ENCODE measurements around the gene VAMP2. TPM values are rescaled to one million over a fixed set of nuclear protein-coding genes. Genes with fewer than 3 reads are reported as not detected.

Gene VAMP2
- total and polyA plus RNA-seq, 5 donors: 50.2 to 74.9 (median 69.9) TPM

DNA sequence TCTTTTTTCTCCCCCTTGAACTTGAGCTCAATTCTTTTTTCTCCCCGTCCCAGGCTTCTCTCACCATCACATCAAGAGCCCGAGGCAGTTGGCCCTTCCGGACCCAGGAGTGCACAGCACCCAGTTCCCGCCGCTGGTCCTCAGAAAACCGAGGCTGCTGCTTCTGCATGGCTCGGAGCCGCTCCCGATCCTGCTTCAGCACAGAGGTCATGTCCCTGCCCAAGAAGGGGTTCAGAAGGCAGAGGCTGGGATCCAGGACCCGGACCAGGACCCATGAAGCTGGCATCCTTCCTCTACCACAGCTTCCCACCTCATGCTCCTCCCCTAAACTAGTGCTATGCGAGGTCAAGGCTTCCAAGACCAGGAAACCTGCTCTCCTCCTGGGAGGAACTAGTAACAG lies 21.0 kb downstream of the VAMP2 start:
- Histone ChIP-seq H3K4me3 (ENCODE audit: low read length) (no peak overlapping the region), H3K4me1 (ENCODE audit: control insufficient read depth, insufficient read depth, low read length) (no peaks in the 10 kb centered on the region), H3K27me3 (ENCODE audit: control insufficient read depth, insufficient read depth) (no peaks in the 10 kb centered on the region), H3K27ac (ENCODE audit: low read length) (no peak overlapping the region), H3K9me3 (ENCODE audit: control insufficient read depth, low read length) (no peaks in the 10 kb centered on the region)
- WGBS: 88% methylated on average over 11 of the region's 11 CpGs
- intact Hi-C loops (cut with DNase I): loop anchor here in 1 of 4 donors (10.0 kb wide), 1 partner anchor 297 kb away; no protein-coding TSS in a partner anchor
- DNase-seq (peak; percentile 17 to 49 (median 40)), ATAC-seq (no peak)

DNA sequence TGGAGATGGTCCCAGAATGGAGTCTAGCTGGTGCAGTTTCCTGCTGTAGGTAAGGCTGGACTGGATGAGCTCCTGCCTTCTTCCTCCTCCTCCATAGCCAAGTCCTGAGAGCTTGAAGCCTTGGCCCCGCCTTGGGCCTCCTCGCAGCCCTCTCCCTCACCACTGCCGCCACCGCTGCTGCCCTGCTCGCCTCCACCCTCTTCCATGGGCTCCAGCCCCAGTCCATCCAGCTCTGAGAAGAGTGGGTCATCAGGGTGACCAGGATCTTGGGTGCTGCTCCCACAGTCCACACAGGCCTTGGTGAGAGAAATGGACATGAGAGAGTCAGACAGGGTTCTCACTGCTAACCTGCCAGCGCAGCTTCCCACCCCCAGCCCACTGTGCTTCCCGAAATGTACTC lies 21.7 kb downstream of the VAMP2 start:
- Histone ChIP-seq H3K27me3 (ENCODE audit: control insufficient read depth, insufficient read depth) (no peaks in the 10 kb centered on the region), H3K4me3 (ENCODE audit: low read length) (no peak overlapping the region), H3K4me1 (ENCODE audit: control insufficient read depth, insufficient read depth, low read length) (no peaks in the 10 kb centered on the region), H3K9me3 (ENCODE audit: control insufficient read depth, low read length) (no peaks in the 10 kb centered on the region), H3K27ac (ENCODE audit: low read length) (no peak overlapping the region)
- WGBS: 91% methylated on average over 7 of the region's 7 CpGs
- DNase-seq (peak; percentile 21 to 61 (median 54)), ATAC-seq (no peak)
- intact Hi-C loops (cut with DNase I): loop anchor here in 1 of 4 donors (10.0 kb wide), 1 partner anchor 296 kb away; no protein-coding TSS in a partner anchor

DNA sequence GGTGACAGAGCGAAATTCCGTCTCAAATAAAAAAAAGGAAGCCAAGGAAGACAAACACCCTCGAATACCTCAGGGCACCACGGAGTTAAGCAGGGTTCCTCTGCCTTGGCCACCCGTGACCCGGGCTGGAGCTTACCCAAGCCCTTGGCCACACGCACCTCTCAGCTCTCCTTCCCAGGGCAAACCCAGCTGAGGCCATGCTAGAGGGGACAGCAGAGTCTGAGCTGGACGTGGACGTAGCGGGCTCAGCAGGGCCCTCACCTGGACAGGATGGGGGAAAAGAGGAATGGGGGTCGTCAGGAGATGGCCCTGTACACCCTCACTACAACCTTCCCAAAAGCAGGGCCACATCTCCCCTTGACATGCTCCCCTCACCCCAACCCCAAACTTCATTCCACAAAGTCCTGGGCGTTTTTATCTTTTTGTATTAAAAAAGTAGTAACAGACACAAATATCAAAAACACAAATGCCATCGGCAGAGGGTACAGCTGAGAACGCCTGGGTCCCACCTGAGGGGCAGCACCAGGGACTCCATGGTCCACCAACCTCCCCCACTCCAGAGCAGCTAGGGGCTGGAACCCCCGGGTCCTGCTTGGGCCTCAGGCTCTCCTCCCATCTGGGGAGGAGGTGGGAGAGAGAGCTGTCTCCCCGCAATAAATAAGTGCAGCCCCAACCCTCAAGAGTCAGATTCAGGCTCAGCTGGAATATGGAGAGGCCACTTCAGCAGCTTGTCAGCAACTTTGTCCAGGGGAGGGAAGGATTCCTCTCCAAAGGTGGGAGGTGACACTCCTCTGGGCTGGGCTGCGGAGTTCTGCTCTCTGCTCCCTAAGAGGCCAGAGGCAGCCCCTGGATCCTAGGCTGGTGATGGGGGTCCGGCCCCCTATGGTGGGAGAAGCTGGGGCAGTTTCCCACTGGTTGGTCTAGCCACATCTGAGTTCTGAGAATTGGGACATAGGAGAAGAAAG lies 22.4 kb downstream of the VAMP2 start:
- intact Hi-C loops (cut with DNase I): loop anchor here in 1 of 4 donors (10.0 kb wide), 1 partner anchor 296 kb away; no protein-coding TSS in a partner anchor
- H3K27me3 ChIP-seq (ENCODE audit: control insufficient read depth, insufficient read depth): no peaks in the 10 kb centered on the region
- H3K27ac ChIP-seq (ENCODE audit: low read length): no peak overlapping the region
- 69% methylated on average over 18 of the region's 18 CpGs for WGBS
- peak in 2 of 3 donors; percentile 64 to 65 for DNase-seq
- ATAC-seq: peak; percentile 3
- no peaks in the 10 kb centered on the region for H3K4me1 ChIP-seq (ENCODE audit: control insufficient read depth, insufficient read depth, low read length)
- no peak overlapping the region for H3K4me3 ChIP-seq (ENCODE audit: low read length)
- no peaks in the 10 kb centered on the region for H3K9me3 ChIP-seq (ENCODE audit: control insufficient read depth, low read length)

DNA sequence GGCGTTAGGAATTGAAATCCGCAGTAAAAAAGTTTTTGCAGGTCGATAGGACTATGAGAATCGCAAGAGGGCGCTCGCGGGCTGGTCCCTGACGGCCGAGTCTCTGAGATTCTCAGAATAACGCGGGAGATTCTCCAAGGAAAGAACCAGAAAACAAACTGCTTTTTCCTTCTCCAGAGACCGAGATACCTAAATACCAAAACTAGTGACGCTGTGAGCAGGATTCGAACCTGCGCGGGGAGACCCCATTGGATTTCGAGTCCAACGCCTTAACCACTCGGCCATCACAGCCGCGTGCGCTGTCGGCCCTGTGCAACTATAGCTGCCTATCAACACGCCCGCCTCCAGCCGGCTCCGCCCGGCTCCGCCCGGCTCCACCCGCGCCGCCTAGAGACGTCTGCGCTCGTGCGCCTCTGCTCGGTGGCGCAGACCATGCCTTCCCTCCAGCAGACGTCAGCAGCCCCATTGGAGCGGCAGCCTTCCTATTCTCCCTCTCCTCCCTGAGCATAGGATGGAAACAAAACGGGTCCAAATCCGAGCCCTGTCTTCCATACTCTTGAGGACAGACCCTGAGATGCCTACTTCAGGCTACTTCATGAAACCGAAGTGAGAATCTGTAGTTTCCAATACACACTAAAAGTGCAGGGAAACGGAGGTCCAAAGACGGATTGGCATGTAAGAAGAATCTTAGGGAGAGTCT lies 23.9 kb downstream of the VAMP2 start:
- DNase-seq (peak; percentile 93 to 98 (median 98)), ATAC-seq (peak; percentile 93)
- intact Hi-C loops (cut with DNase I): no loop called here
- 1% methylated on average over 46 of the region's 46 CpGs for WGBS
- no peaks in the 10 kb centered on the region for H3K4me1 ChIP-seq (ENCODE audit: control insufficient read depth, insufficient read depth, low read length)
- no peak overlapping the region for H3K4me3 ChIP-seq (ENCODE audit: low read length)
- H3K27me3 ChIP-seq (ENCODE audit: control insufficient read depth, insufficient read depth): no peaks in the 10 kb centered on the region
- H3K9me3 ChIP-seq (ENCODE audit: control insufficient read depth, low read length): no peaks in the 10 kb centered on the region
- H3K27ac ChIP-seq (ENCODE audit: low read length): peak overlapping the region; percentile 87

DNA sequence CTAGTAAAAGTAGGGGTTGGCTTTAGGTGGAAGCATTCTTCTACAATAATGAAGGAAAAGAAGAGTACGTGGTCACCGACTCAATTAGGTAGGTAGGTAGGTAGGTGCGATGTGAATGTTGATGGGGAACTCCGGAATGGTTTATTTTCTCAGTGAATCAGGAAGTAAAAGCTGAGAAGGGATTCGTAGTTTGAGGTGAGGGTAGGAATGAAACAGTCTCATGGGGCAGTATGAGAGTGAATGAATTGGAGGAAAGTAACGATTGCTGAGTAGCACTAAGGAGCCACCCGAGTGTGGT lies 24.4 kb downstream of the VAMP2 start:
- intact Hi-C loops (cut with DNase I): no loop called here
- 2% methylated on average over 7 of the region's 7 CpGs for WGBS
- H3K27me3 ChIP-seq (ENCODE audit: control insufficient read depth, insufficient read depth): no peaks in the 10 kb centered on the region
- ATAC-seq: no peak
- no peak for DNase-seq
- no peaks in the 10 kb centered on the region for H3K9me3 ChIP-seq (ENCODE audit: control insufficient read depth, low read length)
- H3K27ac ChIP-seq (ENCODE audit: low read length): peak overlapping the region; percentile 49
- no peaks in the 10 kb centered on the region for H3K4me1 ChIP-seq (ENCODE audit: control insufficient read depth, insufficient read depth, low read length)
- H3K4me3 ChIP-seq (ENCODE audit: low read length): no peak overlapping the region

DNA sequence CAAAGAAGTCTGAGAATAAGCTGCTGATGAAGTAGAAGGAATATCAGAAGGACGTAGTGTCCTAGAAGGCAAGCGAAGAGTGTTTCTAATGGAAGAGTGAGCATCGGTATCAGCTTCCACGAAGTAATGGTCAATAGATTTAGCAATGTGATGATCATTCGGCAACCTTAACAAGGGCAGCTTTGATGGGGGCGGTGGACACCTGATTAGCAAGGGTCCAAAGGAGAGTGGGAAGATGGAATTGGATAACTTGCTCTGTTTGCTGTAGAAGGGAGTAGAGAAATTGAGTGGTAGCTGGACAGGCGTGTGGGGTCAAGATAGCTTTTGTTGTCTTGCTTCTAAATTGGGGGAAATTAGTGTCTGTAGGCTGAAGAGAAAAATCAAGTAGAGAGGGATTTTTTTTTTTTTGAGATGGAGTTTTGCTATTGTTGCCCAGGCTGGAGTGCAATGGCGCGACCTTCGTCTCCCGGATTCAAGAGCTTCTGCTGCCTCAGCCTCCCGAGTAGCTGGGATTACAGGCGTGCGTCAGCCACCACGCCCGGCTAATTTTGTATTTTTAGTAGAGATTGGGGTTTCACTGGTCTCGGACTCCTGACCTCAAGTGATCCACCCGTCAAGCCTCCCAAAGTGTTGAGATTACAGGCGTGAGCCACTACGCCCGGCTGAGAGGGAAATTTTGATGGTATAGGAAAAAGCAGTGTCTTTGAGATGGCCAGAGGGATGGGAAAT lies 24.9 kb downstream of the VAMP2 start:
- DNase-seq: peak in 2 of 3 donors; percentile 28 to 54
- Histone ChIP-seq H3K9me3 (ENCODE audit: control insufficient read depth, low read length) (no peaks in the 10 kb centered on the region), H3K27me3 (ENCODE audit: control insufficient read depth, insufficient read depth) (no peaks in the 10 kb centered on the region), H3K4me3 (ENCODE audit: low read length) (no peak overlapping the region), H3K4me1 (ENCODE audit: control insufficient read depth, insufficient read depth, low read length) (no peaks in the 10 kb centered on the region), H3K27ac (ENCODE audit: low read length) (peak overlapping the region; percentile 49)
- ATAC-seq: no peak
- intact Hi-C loops (cut with DNase I): no loop called here
- WGBS: 40% methylated on average over 21 of the region's 21 CpGs

DNA sequence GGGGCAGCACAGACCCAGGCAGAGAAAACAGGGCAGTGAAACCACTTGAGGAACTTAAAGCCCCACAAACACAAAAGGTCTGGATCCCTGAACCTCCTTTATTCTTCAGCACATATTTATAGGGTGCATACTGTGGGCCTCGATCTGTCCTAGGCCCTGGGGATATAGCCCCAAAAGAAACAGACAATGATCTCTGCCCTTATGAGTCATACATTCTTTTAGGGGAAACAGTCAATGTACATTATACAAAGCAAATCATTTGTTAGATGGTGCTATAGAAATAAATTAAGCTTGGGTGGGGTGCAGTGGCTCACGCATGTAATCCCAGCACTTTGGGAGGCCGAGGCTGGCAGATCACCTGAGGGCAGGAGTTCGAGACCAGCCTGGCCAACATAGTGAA lies 28.8 kb downstream of the VAMP2 start:
- intact Hi-C loops (cut with DNase I): no loop called here
- Histone ChIP-seq H3K27me3 (ENCODE audit: control insufficient read depth, insufficient read depth) (no peaks in the 10 kb centered on the region), H3K27ac (ENCODE audit: low read length) (no peak overlapping the region), H3K9me3 (ENCODE audit: control insufficient read depth, low read length) (no peaks in the 10 kb centered on the region), H3K4me1 (ENCODE audit: control insufficient read depth, insufficient read depth, low read length) (no peaks in the 10 kb centered on the region), H3K4me3 (ENCODE audit: low read length) (no peak overlapping the region)
- ATAC-seq (no peak), DNase-seq (no peak)
- WGBS: 86% methylated on average over 4 of the region's 4 CpGs

DNA sequence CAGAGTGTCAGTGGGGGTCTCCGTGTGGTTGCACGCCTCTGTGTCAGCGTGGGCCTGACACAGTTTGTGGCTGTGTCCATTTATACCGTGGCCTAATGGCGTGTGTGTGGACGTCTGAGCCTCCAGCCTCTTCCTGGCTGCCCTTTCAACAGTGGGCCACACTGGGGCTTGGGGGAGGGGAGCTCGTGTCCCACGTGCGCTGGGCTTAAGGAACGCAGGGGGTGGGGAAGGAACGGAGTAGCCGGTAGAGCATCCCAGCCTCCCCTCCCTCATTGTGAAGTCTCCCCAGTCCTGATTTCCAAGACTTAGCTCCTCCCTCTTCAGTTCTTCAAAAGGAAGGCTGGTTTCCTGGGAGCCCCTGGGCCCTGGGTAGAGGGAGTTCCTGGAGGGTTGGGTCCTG lies 29.3 kb downstream of the VAMP2 start:
- no peak overlapping the region for H3K27ac ChIP-seq (ENCODE audit: low read length)
- 70% methylated on average over 12 of the region's 12 CpGs for WGBS
- no peaks in the 10 kb centered on the region for H3K27me3 ChIP-seq (ENCODE audit: control insufficient read depth, insufficient read depth)
- H3K4me1 ChIP-seq (ENCODE audit: control insufficient read depth, insufficient read depth, low read length): no peaks in the 10 kb centered on the region
- H3K9me3 ChIP-seq (ENCODE audit: control insufficient read depth, low read length): no peaks in the 10 kb centered on the region
- intact Hi-C loops (cut with DNase I): no loop called here
- ATAC-seq (no peak), DNase-seq (peak in 1 of 3 donors; percentile 34)
- no peak overlapping the region for H3K4me3 ChIP-seq (ENCODE audit: low read length)

DNA sequence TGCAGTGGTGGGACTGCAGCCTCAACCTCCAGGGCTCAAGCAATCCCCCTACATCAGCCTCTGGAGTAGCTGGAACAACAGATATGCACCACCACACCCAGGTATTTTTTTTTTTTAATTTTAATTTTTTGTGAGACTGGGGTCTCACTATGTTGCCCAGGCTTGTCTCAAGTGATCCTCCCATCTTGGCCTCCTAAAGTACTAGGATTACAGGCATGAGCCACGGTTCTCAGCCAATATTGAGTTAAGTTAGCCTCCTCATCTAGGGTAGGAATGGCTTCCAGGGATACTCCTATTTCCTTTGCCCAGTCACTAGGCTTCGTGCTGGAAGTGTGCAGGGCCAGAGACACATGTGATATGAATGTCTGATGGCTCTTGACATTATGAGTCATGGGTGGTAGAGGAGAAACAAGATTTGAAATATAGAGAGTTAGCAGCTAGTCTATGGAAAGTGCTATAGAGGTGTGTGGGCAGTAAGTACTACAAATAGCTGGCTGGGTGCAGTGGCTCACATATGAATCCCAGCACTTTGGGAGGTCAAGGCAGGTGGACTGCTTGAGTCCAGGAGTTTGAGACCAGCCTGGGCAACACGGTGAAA lies 30.8 kb downstream of the VAMP2 start:
- no peak overlapping the region for H3K27ac ChIP-seq (ENCODE audit: low read length)
- DNase-seq (no peak), ATAC-seq (no peak)
- no peaks in the 10 kb centered on the region for H3K27me3 ChIP-seq (ENCODE audit: control insufficient read depth, insufficient read depth)
- WGBS: 54% methylated on average over 3 of the region's 3 CpGs
- H3K9me3 ChIP-seq (ENCODE audit: control insufficient read depth, low read length): no peaks in the 10 kb centered on the region
- intact Hi-C loops (cut with DNase I): no loop called here
- H3K4me1 ChIP-seq (ENCODE audit: control insufficient read depth, insufficient read depth, low read length): no peaks in the 10 kb centered on the region
- H3K4me3 ChIP-seq (ENCODE audit: low read length): no peak overlapping the region

DNA sequence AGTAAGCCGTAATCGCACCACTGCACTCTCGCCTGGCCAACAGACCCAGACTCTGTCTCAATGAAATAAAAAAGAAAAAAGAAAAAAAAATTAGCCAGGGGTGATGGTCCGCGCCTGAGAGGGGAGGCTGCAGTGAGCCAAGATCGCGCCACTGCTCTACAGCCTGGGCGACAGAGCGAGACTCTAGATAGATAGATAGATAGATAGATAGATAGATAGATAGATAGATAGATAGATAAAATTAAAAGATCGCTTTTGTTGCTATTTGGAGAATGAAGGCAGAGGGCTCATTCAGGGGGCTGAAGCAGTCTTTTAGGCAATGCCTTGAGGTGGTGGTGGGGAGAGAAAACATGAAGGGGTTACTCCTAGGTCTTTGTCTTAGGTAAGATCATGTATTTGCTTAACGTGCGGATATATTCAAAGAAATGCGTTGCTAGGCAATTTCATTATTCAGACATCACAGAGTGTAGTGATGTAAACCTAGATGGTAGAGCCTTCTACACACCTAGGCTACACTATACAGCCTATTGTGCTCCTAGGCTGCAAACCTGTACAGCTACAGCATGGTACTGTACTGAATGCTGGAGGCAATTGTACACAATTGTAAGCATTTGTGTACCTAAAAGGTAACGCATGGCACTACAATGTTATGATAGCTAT lies 34.5 kb downstream of the VAMP2 start:
- peak in 1 of 3 donors; percentile 28 for DNase-seq
- no peak for ATAC-seq
- Histone ChIP-seq H3K4me1 (ENCODE audit: control insufficient read depth, insufficient read depth, low read length) (peaks cover 5% of the 10 kb centered on the region), H3K9me3 (ENCODE audit: control insufficient read depth, low read length) (no peaks in the 10 kb centered on the region), H3K27ac (ENCODE audit: low read length) (no peak overlapping the region), H3K4me3 (ENCODE audit: low read length) (no peak overlapping the region), H3K27me3 (ENCODE audit: control insufficient read depth, insufficient read depth) (no peaks in the 10 kb centered on the region)
- intact Hi-C loops (cut with DNase I): loop anchor here (10.0 kb wide), 3 partner anchors 47 to 97 kb away; partner anchors contain the start of gene TMEM107 (in 1 of the 4)
- 84% methylated on average over 14 of the region's 14 CpGs for WGBS

Measured in right cardiac atrium (tissue), 5 donors.